Stimulated activated effector memory CD8-positive, alpha-beta T cell treated with anti-CD3 and anti-CD28 coated beads, Interleukin-12 subunit alpha, Interleukin-12 subunit beta, amount 100 ng/mL, for 72 hours (primary cell): ENCODE measurements around the gene RCAN3.
"Not testable (repeated sequence)": the region's sequence is repeated elsewhere in the genome, so short reads cannot be mapped to it uniquely, and the experiment has no call there.

ENCODE experiments used
- ATAC-seq: fragments of 150-1000 bp; cut with Tn5 transposase; 2 replicates; pipeline ENCODE4 v1.10.0; 2021
- DNase-seq, 2 donors: peaks; one replicate each; pipeline ENCODE4 v3.0.0; 2021 to 2022; ENCODE audit warnings: low spot score in 2 of 2
- H3K27ac Mint-ChIP-seq: one replicate; pipeline ENCODE4 v1.8.0; 2022; ENCODE audit warnings: mild to moderate bottlenecking, mixed read lengths
- H3K36me3 Mint-ChIP-seq: one replicate; pipeline ENCODE4 v1.8.0; 2022; ENCODE audit warnings: mild to moderate bottlenecking, mixed read lengths
- H3K4me1 Mint-ChIP-seq: one replicate; pipeline ENCODE4 v1.8.0; 2022; ENCODE audit warnings: mixed read lengths
- H3K4me3 Mint-ChIP-seq: one replicate; pipeline ENCODE4 v1.8.0; 2022; ENCODE audit warnings: mild to moderate bottlenecking, mixed read lengths
- H3K9me3 Mint-ChIP-seq: one replicate; pipeline ENCODE4 v1.8.0; 2022; ENCODE audit warnings: mixed read lengths

RCAN3 gene

DNA sequence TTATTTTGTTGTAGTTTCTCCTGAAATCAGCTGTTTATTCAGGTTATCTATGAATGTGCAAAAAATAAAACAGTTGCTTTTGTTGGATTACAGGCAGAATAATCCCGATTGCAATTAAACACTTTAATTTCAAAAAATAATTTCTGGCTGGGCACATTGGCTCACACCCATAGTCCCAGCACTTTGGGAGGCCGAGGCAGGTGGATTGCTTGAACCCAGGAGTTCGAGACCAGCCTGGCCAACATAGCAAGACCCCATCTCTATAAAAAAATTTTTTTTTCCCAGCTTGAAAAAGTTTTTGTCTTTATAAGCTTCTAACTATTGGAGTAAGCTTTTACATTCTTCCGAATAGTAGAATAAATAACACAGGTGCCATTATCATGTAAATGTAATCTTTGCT lies 15.3 kb downstream of the RCAN3 start:
- H3K4me1 Mint-ChIP-seq: peaks cover 6% of the 10 kb centered on the region
- DNase-seq (no peak), ATAC-seq (no peak)
- no peaks in the 10 kb centered on the region for H3K9me3 Mint-ChIP-seq
- no peak overlapping the region for H3K4me3 Mint-ChIP-seq
- no peak overlapping the region for H3K27ac Mint-ChIP-seq
- H3K36me3 Mint-ChIP-seq: peaks cover 6% of the 10 kb centered on the region

DNA sequence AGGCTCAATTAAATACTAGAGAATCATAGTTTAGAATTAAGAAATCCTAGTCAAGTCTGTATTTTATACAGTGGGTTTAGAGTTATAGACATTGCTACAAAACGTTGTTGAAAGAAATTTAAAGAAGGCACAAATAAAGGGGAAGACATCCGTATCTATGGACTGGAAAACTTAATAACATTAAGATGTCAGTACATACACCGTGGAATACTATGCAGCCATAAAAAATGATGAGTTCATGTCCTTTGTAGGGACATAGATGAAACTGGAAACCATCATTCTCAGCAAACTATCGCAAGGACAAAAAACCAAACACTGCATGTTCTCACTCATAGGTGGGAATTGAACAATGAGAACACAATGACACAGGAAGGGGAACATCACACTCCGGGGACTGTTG lies 17.6 kb downstream of the RCAN3 start:
- H3K4me3 Mint-ChIP-seq, H3K27ac Mint-ChIP-seq, ATAC-seq: not testable (repeated sequence)

DNA sequence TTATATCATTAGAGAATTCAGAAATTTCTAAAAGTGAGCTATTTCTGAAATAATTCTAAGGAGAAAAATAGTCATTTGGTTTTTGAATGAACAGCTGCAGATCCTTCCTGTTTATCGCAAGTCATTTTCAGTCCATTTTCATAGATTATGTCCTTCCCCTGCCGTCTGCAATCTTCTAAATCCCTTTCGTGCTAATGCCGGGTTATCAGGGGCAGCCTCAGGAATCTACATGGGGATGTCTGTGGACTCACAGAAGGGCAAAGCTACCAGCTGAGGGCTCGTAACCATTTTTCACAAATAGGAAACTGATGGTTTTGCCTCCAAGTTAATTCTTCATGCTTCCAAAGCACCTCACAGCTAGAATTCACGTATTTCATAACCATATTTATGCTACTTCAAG lies 23.0 kb downstream of the RCAN3 start:
- H3K36me3 Mint-ChIP-seq: peaks cover 9% of the 10 kb centered on the region
- no peak overlapping the region for H3K4me3 Mint-ChIP-seq
- DNase-seq (no peak), ATAC-seq (no peak)
- H3K27ac Mint-ChIP-seq: no peak overlapping the region
- peaks cover 6% of the 10 kb centered on the region for H3K4me1 Mint-ChIP-seq
- H3K9me3 Mint-ChIP-seq: no peaks in the 10 kb centered on the region

More for the DNA sequence above, 17.6 kb downstream of the RCAN3 start:
- H3K9me3 Mint-ChIP-seq, DNase-seq, H3K4me1 Mint-ChIP-seq: not testable (repeated sequence)
- H3K36me3 Mint-ChIP-seq: peaks cover 15% of the 10 kb centered on the region

DNA sequence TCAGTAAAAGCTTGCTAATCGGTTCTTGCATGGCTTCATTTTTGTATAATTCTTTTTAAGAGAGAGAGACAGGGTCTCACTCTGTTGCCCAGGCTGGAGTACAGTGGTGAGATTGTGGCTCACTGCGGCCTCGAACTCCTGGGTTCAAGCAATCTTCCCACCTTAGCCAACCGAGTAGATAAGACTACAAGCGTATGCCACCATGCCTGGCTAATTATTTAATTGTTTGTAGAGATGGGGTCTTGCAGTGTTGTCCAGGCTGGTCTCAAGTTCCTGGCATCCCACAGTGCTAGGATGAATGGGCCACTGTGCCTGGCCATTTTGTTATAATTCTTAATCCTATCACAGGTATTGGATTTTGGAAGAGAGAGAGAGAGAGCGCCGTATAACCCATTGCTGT lies 23.4 kb downstream of the RCAN3 start:
- Mint-ChIP-seq H3K9me3 (no peaks in the 10 kb centered on the region), H3K36me3 (peaks cover 9% of the 10 kb centered on the region), H3K27ac (no peak overlapping the region), H3K4me1 (peaks cover 6% of the 10 kb centered on the region), H3K4me3 (no peak overlapping the region)
- ATAC-seq: no peak
- DNase-seq: no peak

DNA sequence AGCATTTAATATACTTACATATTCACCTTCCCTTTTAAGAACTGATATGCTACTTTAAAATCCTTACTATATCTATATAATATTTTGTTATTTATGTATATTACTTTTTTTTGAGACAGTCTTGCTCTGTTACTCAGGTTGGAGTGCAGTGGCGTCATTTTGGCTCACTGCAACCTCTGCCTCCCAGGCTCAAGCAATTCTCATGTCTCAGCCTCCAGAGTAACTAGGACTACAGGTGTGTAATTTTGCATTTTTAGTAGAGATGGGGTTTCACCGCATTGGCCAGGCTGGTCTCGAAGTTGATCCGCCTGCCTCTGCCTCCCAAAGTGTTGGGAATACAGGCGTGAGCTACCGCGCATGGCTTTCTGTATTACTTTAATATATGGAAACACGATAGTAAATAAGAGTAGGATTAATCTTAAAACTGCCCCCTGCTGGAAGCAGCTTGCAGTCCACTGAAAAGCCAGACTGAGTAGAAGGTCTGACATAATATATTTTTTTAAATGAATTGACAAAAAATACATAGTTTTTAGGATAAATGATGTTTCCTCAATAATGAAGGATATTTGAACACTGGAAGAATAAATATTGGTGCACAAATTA lies 24.4 kb downstream of the RCAN3 start:
- Mint-ChIP-seq H3K9me3 (no peaks in the 10 kb centered on the region), H3K4me1 (peaks cover 6% of the 10 kb centered on the region), H3K4me3 (no peak overlapping the region), H3K27ac (peak overlapping the region; percentile 29), H3K36me3 (peaks cover 14% of the 10 kb centered on the region)
- DNase-seq (no peak), ATAC-seq (peak; percentile 59)

DNA sequence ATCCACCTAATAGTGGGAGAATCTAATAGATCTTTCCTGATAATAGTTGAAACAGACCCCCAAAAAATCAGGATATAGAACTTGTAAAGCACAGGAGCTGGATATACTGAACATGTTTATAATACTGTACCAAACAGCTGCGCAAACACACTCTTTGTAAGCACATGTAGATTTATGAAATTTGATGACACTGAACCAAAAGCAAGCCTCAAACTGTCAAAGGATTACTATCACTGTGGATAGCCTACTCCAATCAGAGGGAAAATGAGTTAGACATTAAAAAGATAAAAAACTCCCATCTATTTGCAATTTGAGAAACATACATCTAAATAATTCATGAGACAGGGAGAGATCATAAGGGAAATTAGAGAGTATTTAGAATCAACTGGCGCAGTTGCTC lies 26.1 kb downstream of the RCAN3 start:
- Mint-ChIP-seq H3K4me1 (peaks cover 7% of the 10 kb centered on the region), H3K27ac (peak overlapping the region; percentile 9), H3K9me3 (no peaks in the 10 kb centered on the region), H3K4me3 (no peak overlapping the region), H3K36me3 (peaks cover 27% of the 10 kb centered on the region)
- ATAC-seq (no peak), DNase-seq (no peak)

DNA sequence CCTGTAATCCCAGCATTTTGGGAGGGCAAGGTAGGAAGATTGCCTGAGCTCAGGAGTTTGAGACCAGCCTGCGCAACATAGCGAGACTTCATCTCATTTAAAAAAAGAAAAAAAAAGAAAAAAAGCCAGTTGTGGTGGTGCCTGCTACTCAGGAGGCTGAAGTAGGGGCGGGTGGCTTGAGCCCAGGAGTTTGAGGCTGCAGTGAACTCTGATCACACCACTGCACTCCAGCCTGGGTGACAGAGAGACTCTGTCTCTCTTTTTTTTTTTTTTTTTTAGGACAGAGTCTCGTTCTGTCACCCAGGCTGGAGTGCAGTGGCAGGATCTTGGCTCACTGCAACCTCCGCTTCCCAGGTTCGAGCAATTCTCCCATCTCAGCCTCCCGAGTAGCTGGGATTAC lies 26.7 kb downstream of the RCAN3 start:
- H3K36me3 Mint-ChIP-seq: peaks cover 26% of the 10 kb centered on the region
- H3K4me1 Mint-ChIP-seq: peaks cover 13% of the 10 kb centered on the region

DNA sequence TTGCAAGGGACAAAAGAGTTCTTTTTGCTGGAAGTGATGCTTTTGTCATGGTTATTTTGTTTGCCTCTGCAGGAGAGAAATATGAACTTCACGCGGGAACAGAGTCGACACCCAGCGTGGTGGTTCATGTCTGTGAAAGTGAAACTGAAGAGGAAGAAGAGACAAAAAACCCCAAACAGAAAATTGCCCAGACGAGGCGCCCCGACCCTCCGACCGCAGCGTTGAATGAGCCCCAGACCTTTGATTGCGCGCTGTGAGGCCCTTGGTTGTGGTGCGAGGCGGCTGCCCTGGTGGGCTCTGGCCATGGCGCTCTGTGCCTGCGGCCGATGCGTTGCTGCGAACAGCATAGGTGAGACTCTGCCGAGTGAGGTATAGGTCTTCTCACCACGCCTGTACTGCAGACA lies 32.4 kb downstream of the RCAN3 start:
- peaks cover 39% of the 10 kb centered on the region for H3K36me3 Mint-ChIP-seq
- no peaks in the 10 kb centered on the region for H3K9me3 Mint-ChIP-seq
- DNase-seq: peak; percentile 48 to 83
- peaks cover 42% of the 10 kb centered on the region for H3K4me1 Mint-ChIP-seq
- peak; percentile 79 for ATAC-seq
- H3K4me3 Mint-ChIP-seq: peak overlapping the region; percentile 73
- H3K27ac Mint-ChIP-seq: peak overlapping the region; percentile 92

More for the DNA sequence above, 26.7 kb downstream of the RCAN3 start:
- not testable (repeated sequence) for DNase-seq, H3K4me3 Mint-ChIP-seq, ATAC-seq, H3K9me3 Mint-ChIP-seq
- H3K27ac Mint-ChIP-seq: peak overlapping the region; percentile 9

DNA sequence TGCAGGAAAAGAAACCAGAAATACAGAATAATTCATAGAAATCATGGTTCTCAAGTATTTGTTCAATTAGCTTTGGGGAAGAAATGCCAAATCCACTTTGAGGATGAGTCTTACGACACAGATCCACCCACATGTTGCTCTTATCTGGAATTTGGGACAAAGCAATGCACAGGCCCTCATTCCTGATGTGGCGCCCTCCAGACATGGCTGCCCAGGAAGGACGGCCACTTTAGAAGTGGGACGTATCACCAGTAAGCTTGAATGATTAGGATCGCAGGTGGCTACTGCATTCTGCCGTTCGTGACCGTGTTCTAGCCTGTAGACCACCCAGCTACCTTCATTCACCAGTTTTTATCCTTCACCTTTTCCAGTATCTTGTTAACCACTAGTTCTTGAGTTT lies 33.1 kb downstream of the RCAN3 start:
- ATAC-seq: no peak
- H3K9me3 Mint-ChIP-seq: no peaks in the 10 kb centered on the region
- H3K27ac Mint-ChIP-seq: peak overlapping the region; percentile 92
- peaks cover 45% of the 10 kb centered on the region for H3K4me1 Mint-ChIP-seq
- H3K36me3 Mint-ChIP-seq: peaks cover 41% of the 10 kb centered on the region
- DNase-seq: no peak
- H3K4me3 Mint-ChIP-seq: peak overlapping the region; percentile 73

DNA sequence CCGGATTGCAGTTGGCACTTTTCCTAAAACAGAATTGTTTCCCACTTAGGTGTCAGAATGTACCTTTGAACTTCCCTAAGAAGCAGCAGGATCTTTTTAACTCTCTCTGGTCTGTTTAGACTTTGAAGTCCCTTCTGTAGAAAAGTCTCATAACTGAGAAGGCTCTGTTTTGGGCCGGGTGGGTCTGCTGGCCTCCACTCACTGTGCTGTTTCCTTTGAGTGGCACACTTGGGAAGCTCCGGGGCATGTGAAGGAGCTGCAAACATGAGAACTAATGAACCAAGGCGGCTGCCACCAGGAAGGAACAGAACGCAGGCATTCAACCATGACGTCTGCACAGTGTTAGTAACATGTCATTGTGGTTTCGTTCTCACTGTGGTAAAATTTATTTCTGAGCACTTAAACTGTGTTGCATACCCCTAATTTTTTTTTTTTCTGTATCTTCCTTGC lies 33.8 kb downstream of the RCAN3 start:
- H3K9me3 Mint-ChIP-seq: no peaks in the 10 kb centered on the region
- ATAC-seq (peak; percentile 76), DNase-seq (peak; percentile 26 to 73)
- peaks cover 51% of the 10 kb centered on the region for H3K4me1 Mint-ChIP-seq
- H3K36me3 Mint-ChIP-seq: peaks cover 41% of the 10 kb centered on the region
- peak overlapping the region; percentile 73 for H3K4me3 Mint-ChIP-seq
- peak overlapping the region; percentile 92 for H3K27ac Mint-ChIP-seq

DNA sequence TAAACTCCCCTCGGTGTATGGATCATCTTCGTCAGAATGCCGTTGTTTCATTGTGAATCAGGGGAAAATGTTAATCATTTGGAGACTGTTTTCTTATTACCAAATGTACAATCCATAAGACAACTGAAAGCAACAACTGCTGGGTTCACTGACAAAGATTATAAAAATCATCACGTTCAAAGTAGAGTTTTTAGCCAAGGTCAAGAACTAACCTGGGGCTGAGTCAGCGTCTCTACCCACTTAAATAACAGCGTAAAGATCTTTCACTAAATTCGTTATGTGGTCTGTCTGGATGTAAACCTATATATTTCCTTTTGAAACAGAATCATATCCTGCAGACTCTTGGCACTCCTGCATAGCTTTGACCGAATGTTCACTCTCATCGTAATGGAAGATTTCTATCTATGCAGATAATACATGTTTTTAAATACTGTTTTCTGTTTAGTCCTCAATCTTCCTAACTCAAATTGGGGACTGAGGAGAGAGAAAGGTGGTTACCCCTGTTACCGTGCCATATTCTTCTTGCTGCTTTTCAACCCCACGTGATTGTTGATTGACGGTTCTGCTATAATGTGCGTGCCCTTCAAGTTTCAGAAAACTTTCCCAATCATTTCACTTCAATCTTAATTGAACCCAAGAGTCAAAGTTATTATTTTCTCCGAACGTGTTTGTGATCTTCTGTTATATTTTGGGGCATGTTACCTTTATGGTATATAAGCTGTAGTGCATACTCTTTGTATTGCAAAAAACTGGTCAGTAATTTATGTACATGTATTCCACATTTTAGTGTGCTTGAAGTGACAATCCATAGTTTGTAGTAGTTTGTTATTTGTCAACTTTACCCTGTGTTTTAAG lies 37.6 kb downstream of the RCAN3 start:
- DNase-seq (no peak), ATAC-seq (peak; percentile 85)
- H3K4me3 Mint-ChIP-seq: peak overlapping the region; percentile 51
- peaks cover 60% of the 10 kb centered on the region for H3K4me1 Mint-ChIP-seq
- H3K36me3 Mint-ChIP-seq: peaks cover 18% of the 10 kb centered on the region
- H3K27ac Mint-ChIP-seq: peak overlapping the region; percentile 47
- no peaks in the 10 kb centered on the region for H3K9me3 Mint-ChIP-seq

DNA sequence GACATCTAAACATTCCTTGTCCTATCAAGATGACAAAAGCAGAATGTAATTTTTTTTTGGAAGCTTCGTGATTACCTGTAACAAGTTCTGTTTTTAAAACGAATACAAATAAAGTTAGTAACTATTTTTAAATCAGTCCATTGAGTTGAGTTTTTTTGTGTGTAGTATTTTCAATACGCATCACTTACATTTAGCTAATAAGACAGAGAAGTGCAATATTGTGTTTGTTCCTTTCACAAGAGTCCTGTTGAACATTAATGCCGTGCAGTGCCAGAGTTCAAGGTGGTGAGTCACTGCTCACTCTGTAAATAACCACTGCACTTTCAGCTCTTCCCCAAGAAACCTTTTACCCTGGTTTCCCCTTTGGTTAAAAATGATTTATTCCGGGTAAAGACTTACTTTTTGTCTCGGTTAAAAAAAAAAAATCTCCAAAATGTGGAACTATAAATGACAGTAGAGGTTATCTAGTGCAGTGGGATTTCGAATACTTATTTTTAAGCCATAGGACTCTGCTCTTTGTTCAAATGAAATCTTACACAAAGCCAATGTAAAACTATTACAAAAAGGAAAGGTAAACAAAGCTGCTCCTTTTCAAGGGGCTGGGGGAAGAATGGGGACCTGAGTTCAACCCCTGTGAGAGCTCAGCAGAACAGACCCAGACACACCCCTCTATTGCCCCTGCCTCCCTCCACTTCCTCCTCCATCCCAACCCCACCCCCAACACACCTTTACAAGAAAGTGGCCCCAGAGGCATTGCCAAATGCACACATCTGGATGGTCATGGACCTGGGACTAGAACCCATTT lies 38.5 kb downstream of the RCAN3 start:
- ATAC-seq (peak; percentile 62), DNase-seq (no peak)
- peak overlapping the region; percentile 51 for H3K4me3 Mint-ChIP-seq

DNA sequence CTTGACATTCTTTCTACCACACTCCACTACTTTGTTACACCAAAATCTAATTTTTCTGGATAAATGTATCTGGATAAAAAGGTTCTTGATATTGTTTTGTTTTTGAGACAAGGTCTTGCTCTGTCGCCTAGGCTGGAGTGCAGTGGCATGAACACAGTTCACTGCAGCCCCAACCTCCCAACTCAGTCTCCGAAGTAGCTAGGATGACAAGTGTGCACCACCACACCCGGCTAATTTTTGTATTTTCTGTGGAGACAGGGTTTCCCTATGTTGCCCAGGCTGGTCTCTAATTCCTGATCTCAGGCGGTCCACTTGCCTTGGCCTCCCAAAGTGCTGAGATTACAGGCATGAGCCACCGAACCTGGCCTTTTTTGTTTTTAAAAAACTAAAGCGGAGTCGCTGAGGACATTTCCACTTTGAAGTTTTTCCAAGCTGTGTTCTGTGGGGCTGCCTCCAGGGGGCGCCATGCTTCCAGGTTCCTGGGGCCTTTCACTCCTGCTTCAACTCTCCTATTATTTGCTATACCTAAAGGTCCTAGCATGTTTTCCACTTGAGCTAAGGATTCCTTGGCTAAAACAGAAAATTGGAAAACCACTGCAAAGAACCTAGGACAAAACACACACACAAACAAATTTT lies 39.2 kb downstream of the RCAN3 start:
- Mint-ChIP-seq H3K9me3 (no peaks in the 10 kb centered on the region), H3K4me3 (peak overlapping the region; percentile 51), H3K4me1 (peaks cover 47% of the 10 kb centered on the region), H3K36me3 (peaks cover 15% of the 10 kb centered on the region), H3K27ac (no peak overlapping the region)
- no peak for ATAC-seq
- peak in 1 of 2 donors; percentile 19 for DNase-seq

More for the DNA sequence above, 38.5 kb downstream of the RCAN3 start:
- Mint-ChIP-seq H3K27ac (peak overlapping the region; percentile 47), H3K36me3 (peaks cover 15% of the 10 kb centered on the region), H3K9me3 (no peaks in the 10 kb centered on the region), H3K4me1 (peaks cover 54% of the 10 kb centered on the region)

DNA sequence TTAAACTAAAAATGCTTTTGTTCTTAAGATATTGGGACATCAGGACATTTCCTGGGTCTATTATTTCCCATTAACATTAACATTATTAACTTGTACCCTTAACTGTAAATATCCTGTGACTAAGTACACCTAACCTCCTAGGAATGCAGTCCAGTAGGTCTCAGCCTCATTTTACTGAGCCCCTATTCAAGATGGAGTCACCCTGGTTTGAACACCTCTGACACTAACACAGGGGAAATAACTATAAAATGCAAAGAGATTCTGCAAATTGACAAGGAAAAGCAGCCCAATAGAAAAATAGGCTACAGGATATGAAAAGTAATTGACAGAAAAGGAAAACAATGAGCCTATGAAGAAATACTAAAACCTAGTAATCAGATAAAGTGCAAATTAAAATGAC lies 41.6 kb downstream of the RCAN3 start:
- DNase-seq (no peak), ATAC-seq (no peak)
- H3K4me1 Mint-ChIP-seq: peaks cover 37% of the 10 kb centered on the region
- H3K36me3 Mint-ChIP-seq: peaks cover 6% of the 10 kb centered on the region
- no peak overlapping the region for H3K4me3 Mint-ChIP-seq
- H3K9me3 Mint-ChIP-seq: no peaks in the 10 kb centered on the region
- H3K27ac Mint-ChIP-seq: no peak overlapping the region

DNA sequence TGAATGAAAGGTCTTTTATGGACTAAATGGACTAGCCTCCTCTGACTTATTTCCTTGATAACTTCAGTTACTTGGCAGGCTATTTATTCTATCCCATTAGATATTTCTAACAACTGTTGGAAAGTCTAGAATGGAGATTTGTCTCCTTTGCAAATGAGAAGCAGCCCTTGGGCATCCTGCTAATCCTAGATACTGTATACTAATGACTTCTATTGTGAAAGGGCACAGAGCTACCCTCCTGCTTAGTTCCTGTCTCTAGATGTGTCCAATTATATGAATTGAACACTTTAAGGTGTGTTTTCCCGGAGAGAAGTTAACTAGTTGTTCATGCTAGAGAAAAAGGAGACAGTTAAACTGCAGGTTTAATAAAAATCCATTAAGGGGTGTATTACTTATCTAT lies 43.0 kb downstream of the RCAN3 start:
- ATAC-seq (no peak), DNase-seq (no peak)
- Mint-ChIP-seq H3K27ac (peak overlapping the region; percentile 7), H3K9me3 (no peaks in the 10 kb centered on the region), H3K4me1 (peaks cover 23% of the 10 kb centered on the region), H3K4me3 (no peak overlapping the region), H3K36me3 (no peaks in the 10 kb centered on the region)
